ENCODE results near the gene HOXB9. TPM values are rescaled to one million over a fixed set of nuclear protein-coding genes. Genes with fewer than 3 reads are reported as not detected.

Gene HOXB9
- total and polyA plus RNA-seq, 9 of the 15 experiments (the other 6 are each of a cell fraction or from before 2014, with no cell fraction given) = 3.1 to 196 (median 77.6) TPM

DNA sequence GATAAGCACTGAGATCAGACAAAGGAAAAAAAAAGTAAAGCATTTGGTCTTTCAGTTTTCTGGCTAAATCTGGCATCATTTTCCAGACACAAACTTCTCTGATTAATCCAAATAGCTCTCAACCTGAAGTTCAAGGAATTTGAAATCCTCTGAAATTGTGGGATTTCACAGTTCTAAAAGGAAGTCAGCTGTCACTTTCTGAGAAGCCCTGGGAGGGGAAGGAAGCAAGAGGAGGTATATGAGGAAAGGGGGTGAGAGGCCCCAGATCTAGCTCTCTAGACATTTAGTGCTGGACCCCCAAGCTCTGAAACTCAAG lies 17.5 kb upstream of the HOXB9 start (continued):
- no peak for TF ChIP-seq MGA (IDR thresholded peaks at IDR 0.05)
- TF ChIP-seq RCOR1 (IDR thresholded peaks at IDR 0.05; ENCODE audit: borderline replicate concordance in 1 of 2, low read depth in 2 of 2, low read length in 2 of 2) = no peak
- no peak for TF ChIP-seq MIER1 (IDR thresholded peaks at IDR 0.05; ENCODE audit: low read depth)

All from K562 (cell line).